GM12878 (cell line): ENCODE measurements around the gene CDKN2AIPNL.

ENCODE experiments used
- ATF7 ChIP-seq: fragments of 450-650 bp; IDR thresholded peaks from 2 replicates; pipeline ENCODE4 v1.6.1; 2016; ENCODE audit warnings: low read depth, mild to moderate bottlenecking
- CTCF ChIP-seq, 3 experiments: IDR thresholded peaks in 2 of 3; conservative IDR thresholded peaks in 1 of 3; 2 replicates each; pipeline ENCODE4 v1.5.1; 2011; ENCODE audit warnings: low read depth in 3 of 3, low read length in 3 of 3, mild to moderate bottlenecking in 3 of 3, control low read depth in 2 of 3, moderate library complexity in 2 of 3, inconsistent platforms in 1 of 3, mixed read lengths in 1 of 3; ENCODE audit not compliant: control insufficient read depth in 2 of 3, insufficient read depth in 1 of 3; ENCODE audit errors: extremely low read depth in 1 of 3
- EGR1 ChIP-seq, 2 experiments: IDR thresholded peaks; 1 replicate in 1 of 2; 2 replicates in 1 of 2; pipeline ENCODE4 v1.6.1; 2011 to 2012; ENCODE audit warnings: low read depth in 2 of 2, low read length in 2 of 2, borderline replicate concordance in 1 of 2, mild to moderate bottlenecking in 1 of 2, moderate library complexity in 1 of 2
- NR2F1 ChIP-seq: fragments of 450-650 bp; conservative IDR thresholded peaks from 2 replicates; pipeline ENCODE4 v1.6.1; 2017; ENCODE audit warnings: mild to moderate bottlenecking
- SMAD5 ChIP-seq: IDR thresholded peaks from 2 replicates; pipeline ENCODE4 v1.6.1; 2016; ENCODE audit warnings: antibody characterized with exemption, low read depth
- SREBF2 ChIP-seq: IDR thresholded peaks from 2 replicates; pipeline ENCODE4 v1.6.1; 2012; ENCODE audit warnings: mild to moderate bottlenecking, low read length
- TCF7 ChIP-seq: IDR thresholded peaks from 2 replicates; pipeline ENCODE4 v1.6.1; 2014; ENCODE audit warnings: antibody characterized with exemption, borderline replicate concordance
- ZNF274 ChIP-seq: IDR thresholded peaks from one replicate; pipeline ENCODE4 v1.8.0; 2011; ENCODE audit not compliant: insufficient read length, insufficient read depth

GRCh38 chr5:134427540-134428041, 15.9 kb upstream of the CDKN2AIPNL start:
- TF ChIP-seq CTCF (IDR thresholded peaks at IDR 0.05 in 2 of 3, conservative IDR thresholded peaks at IDR 0.05 in 1 of 3; ENCODE audit: control insufficient read depth in 2 of 3, extremely low read depth in 1 of 3, insufficient read depth in 1 of 3, low read depth in 3 of 3, low read length in 3 of 3) (no peak), TCF7 (no peak), NR2F1 (no peak), EGR1 (IDR thresholded peaks at IDR 0.05; ENCODE audit: borderline replicate concordance in 1 of 2, low read depth in 2 of 2, low read length in 2 of 2) (no peak), SMAD5 (no peak), ZNF274 (no peak), SREBF2 (no peak), ATF7 (no peak)
